ENCODE results near the gene APEH. TPM values are rescaled to one million over a fixed set of nuclear protein-coding genes. Genes with fewer than 3 reads are reported as not detected.

Gene APEH
- total RNA-seq, 2 donors from 2014 or later = 57.6 to 108 TPM

DNA sequence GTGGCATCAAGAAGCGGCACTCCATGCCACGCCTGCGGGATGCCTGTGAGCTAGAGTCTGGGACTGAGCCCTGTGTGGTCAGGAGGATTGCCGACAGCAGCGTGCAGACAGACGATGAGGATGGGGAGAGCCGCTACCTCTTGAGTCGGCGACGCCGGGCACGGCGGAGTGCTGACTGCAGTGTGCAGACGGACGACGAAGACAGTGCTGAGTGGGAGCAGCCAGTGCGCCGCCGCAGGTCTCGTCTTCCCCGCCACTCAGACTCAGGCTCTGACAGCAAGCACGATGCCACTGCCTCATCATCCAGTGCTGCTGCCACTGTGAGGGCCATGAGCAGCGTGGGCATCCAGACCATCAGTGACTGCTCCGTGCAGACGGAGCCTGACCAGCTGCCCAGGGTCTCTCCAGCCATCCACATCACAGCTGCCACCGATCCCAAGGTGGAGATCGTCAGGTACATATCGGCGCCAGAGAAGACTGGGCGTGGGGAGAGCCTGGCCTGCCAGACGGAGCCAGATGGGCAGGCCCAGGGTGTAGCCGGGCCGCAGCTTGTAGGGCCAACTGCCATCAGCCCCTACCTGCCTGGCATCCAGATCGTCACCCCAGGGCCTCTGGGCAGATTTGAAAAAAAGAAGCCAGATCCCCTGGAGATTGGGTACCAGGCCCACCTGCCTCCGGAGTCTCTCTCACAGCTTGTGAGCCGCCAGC, 16.8 kb upstream of the APEH start:
- no peaks in the 10 kb centered on the region for H3K4me1 ChIP-seq (ENCODE audit: control insufficient read depth in 1 of 2, low read depth in 2 of 2)
- TF ChIP-seq, protein P1, sequence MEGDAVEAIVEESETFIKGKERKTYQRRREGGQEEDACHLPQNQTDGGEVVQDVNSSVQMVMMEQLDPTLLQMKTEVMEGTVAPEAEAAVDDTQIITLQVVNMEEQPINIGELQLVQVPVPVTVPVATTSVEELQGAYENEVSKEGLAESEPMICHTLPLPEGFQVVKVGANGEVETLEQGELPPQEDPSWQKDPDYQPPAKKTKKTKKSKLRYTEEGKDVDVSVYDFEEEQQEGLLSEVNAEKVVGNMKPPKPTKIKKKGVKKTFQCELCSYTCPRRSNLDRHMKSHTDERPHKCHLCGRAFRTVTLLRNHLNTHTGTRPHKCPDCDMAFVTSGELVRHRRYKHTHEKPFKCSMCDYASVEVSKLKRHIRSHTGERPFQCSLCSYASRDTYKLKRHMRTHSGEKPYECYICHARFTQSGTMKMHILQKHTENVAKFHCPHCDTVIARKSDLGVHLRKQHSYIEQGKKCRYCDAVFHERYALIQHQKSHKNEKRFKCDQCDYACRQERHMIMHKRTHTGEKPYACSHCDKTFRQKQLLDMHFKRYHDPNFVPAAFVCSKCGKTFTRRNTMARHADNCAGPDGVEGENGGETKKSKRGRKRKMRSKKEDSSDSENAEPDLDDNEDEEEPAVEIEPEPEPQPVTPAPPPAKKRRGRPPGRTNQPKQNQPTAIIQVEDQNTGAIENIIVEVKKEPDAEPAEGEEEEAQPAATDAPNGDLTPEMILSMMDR (IDR thresholded peaks at IDR 0.05) = no peak
- no peak overlapping the region for H3K27ac ChIP-seq
- no peaks in the 10 kb centered on the region for H3K27me3 ChIP-seq (replicated peaks; ENCODE audit: insufficient read depth)
- no peak overlapping the region for H3K4me3 ChIP-seq
- H3K9me3 ChIP-seq = no peaks in the 10 kb centered on the region
- no peak for ATAC-seq (ENCODE audit: insufficient number of reproducible peaks, low FRiP score, low read depth)
- H3K36me3 ChIP-seq = no peaks in the 10 kb centered on the region
- DNase-seq (ENCODE audit: low spot score) = no peak

GRCh38 chr3:49658711-49659110, 15.4 kb upstream of the APEH start:
- Histone ChIP-seq H3K9me3 (no peaks in the 10 kb centered on the region), H3K36me3 (no peaks in the 10 kb centered on the region), H3K4me1 (ENCODE audit: control insufficient read depth in 1 of 2, low read depth in 2 of 2) (no peaks in the 10 kb centered on the region), H3K27ac (no peak overlapping the region), H3K27me3 (replicated peaks; ENCODE audit: insufficient read depth) (no peaks in the 10 kb centered on the region), H3K4me3 (no peak overlapping the region)
- DNase-seq (ENCODE audit: low spot score) (no peak), ATAC-seq (ENCODE audit: insufficient number of reproducible peaks, low FRiP score, low read depth) (no peak)
- TF ChIP-seq, protein P1 (IDR thresholded peaks at IDR 0.05) = no peak

DNA sequence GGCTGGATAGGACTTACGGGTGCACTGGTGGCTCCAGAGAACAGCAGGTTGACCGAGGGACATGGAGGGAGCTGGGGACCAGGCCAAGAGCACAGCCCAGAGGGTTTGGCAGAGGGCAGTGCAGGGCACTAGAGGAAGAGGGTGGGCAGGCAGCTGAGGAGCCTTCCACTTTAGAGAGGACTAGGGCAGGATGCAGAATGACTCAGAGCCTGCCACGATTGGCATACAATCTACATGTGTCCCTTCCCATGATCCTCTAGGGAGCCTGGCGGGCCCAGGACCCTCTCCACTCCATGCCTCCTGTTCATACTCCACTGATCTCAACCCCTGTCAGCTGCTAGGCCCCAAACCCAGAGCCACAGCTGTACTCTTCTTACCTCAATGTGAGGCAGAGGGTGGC, 14.4 kb upstream of the APEH start:
- Histone ChIP-seq H3K4me1 (ENCODE audit: control insufficient read depth in 1 of 2, low read depth in 2 of 2) (no peaks in the 10 kb centered on the region), H3K27me3 (replicated peaks; ENCODE audit: insufficient read depth) (no peaks in the 10 kb centered on the region), H3K27ac (no peak overlapping the region), H3K36me3 (no peaks in the 10 kb centered on the region), H3K9me3 (no peaks in the 10 kb centered on the region), H3K4me3 (no peak overlapping the region)
- DNase-seq (ENCODE audit: low spot score) (no peak), ATAC-seq (ENCODE audit: insufficient number of reproducible peaks, low FRiP score, low read depth) (no peak)
- TF ChIP-seq, protein P1 (IDR thresholded peaks at IDR 0.05) = no peak

- Histone ChIP-seq H3K27me3 (replicated peaks; ENCODE audit: insufficient read depth) (no peaks in the 10 kb centered on the region), H3K9me3 (no peaks in the 10 kb centered on the region), H3K4me3 (no peak overlapping the region), H3K4me1 (ENCODE audit: control insufficient read depth in 1 of 2, low read depth in 2 of 2) (no peaks in the 10 kb centered on the region), H3K27ac (no peak overlapping the region), H3K36me3 (no peaks in the 10 kb centered on the region)
- DNase-seq (ENCODE audit: low spot score) (no peak), ATAC-seq (ENCODE audit: insufficient number of reproducible peaks, low FRiP score, low read depth) (no peak)
- TF ChIP-seq, protein P1 (IDR thresholded peaks at IDR 0.05) = no peak
Observed at GRCh38 chr3:49661281-49661680, 12.9 kb upstream of the APEH start.

DNA sequence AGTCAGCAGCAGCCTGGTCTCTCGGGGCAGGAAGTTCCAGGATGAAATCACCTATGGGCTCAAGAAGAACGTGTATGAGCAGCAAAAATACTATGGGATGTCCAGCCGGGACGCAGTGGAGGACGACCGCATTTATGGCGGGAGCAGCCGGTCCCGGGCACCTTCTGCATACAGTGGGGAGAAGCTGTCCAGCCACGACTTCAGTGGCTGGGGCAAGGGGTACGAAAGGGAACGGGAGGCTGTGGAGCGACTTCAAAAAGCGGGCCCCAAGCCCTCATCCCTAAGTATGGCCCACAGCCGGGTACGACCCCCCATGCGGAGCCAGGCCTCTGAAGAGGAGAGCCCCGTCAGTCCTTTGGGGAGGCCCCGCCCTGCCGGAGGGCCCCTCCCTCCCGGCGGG, 12.1 kb upstream of the APEH start:
- no peak overlapping the region for H3K4me3 ChIP-seq
- no peak overlapping the region for H3K27ac ChIP-seq
- H3K4me1 ChIP-seq (ENCODE audit: control insufficient read depth in 1 of 2, low read depth in 2 of 2) = no peaks in the 10 kb centered on the region
- DNase-seq (ENCODE audit: low spot score) (no peak), ATAC-seq (ENCODE audit: insufficient number of reproducible peaks, low FRiP score, low read depth) (no peak)
- TF ChIP-seq, protein P1 (IDR thresholded peaks at IDR 0.05) = no peak
- no peaks in the 10 kb centered on the region for H3K27me3 ChIP-seq (replicated peaks; ENCODE audit: insufficient read depth)
- no peaks in the 10 kb centered on the region for H3K9me3 ChIP-seq
- no peaks in the 10 kb centered on the region for H3K36me3 ChIP-seq
